HG02970 (cell line): ENCODE results near the gene KANSL1L.

Experiments
- ATAC-seq: cut with Tn5 transposase; IDR thresholded peaks from one replicate; pipeline ENCODE4 v1.9.1; 2021; ENCODE audit warnings: mild to moderate bottlenecking, moderate library complexity, moderate number of reproducible peaks; ENCODE audit not compliant: unreplicated experiment, low FRiP score

The KANSL1L gene

GRCh38 chr2:210002158-210003157 is 168.8 kb downstream of the KANSL1L start, which contains the start of gene RPE:
TSS of gene RPE (plus strand) at chr2:210002638. CDS start at chr2:210002662, 24 bp downstream.
- ATAC-seq, result peak; percentile 100

GRCh38 chr2:210000464-210001324 is 170.5 kb downstream of the KANSL1L start:
- ATAC-seq, result no peak

GRCh38 chr2:209998596-209998995 is 172.6 kb downstream of the KANSL1L start:
- no peak for ATAC-seq

- ATAC-seq, result no peak
These were observed 177.2 kb downstream of the KANSL1L start for GRCh38 chr2:209993968-209994367.

- no peak for ATAC-seq
These were observed 180.4 kb downstream of the KANSL1L start for GRCh38 chr2:209990838-209991237.

GRCh38 chr2:209988010-209988409 is 183.2 kb downstream of the KANSL1L start:
- ATAC-seq, result no peak

- ATAC-seq, result no peak
These were observed 184.8 kb downstream of the KANSL1L start for GRCh38 chr2:209986415-209986814.

- ATAC-seq, result no peak
These were observed 185.3 kb downstream of the KANSL1L start for GRCh38 chr2:209985874-209986273.

- ATAC-seq, result no peak
These were observed 186.9 kb downstream of the KANSL1L start for GRCh38 chr2:209984291-209984690.

- peak; percentile 50 for ATAC-seq
These were observed 193.6 kb downstream of the KANSL1L start for GRCh38 chr2:209977386-209978239.

GRCh38 chr2:209976698-209977385 is 194.4 kb downstream of the KANSL1L start:
- ATAC-seq, result peak; percentile 81

GRCh38 chr2:209974576-209974975 is 196.6 kb downstream of the KANSL1L start:
- no peak for ATAC-seq

GRCh38 chr2:209973328-209973727 is 197.9 kb downstream of the KANSL1L start:
- ATAC-seq, result no peak
